COR-L47 (cell line): ENCODE results near the gene TMEM135.
"Not testable (repeated sequence)": the region's sequence is repeated elsewhere in the genome, so short reads cannot be mapped to it uniquely, and the experiment has no call there.

Experiments
- DNase-seq: peaks from one replicate; lab custom pipeline; 2025; lab: John Stamatoyannopoulos, UW

Gene TMEM135

DNA sequence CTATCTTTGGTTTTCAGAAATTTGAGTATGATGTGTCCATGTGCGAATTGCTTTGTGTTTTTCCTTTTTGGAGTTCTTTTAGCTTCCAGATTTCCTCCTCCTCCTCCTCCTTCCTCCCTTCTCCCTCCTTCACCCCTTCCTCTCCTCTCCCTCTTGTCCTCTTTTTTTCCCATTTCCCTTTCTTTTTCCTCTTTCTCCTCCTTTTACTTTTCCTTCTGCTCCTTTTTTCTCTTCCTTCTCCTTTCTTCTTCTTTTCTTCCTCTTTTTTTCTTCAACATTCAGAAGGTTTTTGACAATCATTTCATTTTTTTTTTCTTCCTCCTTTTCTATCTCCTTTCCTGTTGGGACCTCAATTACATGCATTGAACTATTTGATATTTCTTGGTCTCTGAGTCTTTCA is 104.9 kb downstream of the TMEM135 start:
- no peak for DNase-seq

DNA sequence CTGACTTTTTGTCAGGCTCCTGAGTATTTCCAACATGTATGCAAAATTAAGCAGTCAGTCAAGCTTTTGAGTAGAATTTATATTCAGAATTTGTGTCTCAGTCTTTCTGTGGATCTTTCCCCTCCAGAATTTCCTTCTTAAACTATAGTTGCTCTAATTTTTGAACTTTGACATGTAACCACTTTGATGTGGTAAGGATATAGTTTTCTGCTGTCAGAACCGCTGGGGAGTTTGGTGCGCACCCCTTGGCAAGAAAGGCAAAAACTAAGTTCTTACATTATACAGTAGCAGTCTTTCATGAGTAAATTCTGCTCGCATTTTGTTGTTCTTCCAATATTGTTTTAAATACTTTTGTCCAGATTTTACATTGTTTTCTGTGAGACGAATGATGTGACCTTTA is 105.9 kb downstream of the TMEM135 start:
- no peak for DNase-seq

DNA sequence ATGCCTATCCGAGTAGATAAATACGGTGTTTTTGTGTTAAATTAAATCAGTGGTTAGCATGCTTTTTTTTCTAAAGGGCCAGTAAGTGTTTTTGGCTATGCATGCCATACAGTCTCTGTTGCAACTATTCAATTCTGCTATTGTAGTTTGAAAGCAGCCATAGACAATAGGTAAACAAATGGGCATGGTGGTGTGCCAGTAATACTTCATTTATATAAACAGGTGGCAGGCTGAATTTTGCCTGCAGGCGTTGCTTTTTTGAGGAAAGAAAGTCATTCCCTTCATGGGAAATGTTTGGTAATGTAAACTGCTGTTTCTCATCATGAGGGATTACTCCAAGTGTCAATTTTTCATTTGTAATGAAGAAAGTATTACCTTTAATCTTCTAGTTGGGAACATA is 106.5 kb downstream of the TMEM135 start:
- peak; percentile 52 for DNase-seq

DNA sequence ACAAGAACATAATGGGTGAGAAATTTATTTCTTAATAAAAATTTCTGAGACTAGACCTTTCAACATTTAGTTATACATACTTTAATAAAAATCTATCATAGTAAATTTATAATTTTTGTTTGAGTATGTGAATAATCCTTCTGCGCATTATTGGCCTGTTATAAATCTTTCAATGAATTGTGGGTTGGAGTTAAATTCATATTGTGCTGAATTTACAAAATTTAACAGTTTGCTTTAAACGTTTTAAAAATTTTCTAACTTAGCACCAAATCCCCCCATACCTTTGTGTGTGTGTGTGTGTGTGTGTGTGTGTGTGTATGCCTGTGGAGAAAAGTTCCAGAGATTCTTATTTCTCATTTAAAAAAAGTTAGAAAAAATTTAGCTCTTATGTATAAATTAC is 111.0 kb downstream of the TMEM135 start:
- DNase-seq, result no peak

DNA sequence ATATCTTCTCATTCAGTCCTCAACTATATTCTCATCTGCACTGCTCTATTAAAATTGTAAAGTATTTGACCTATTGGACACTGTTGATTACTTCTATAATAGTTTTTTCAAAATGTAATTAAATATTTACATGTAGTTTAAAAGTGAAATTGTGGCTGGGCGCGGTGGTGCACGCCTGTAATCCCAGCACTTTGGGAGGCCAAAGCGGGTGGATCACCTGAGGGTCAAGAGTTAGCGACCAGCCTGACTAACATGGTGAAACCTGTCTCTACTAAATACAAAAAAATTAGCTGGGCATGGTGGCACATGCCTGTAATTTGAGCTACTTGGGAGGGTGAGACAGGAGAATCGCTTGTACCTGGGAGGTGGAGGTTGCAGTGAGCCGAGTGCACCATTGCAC is 112.0 kb downstream of the TMEM135 start:
- DNase-seq, result not testable (repeated sequence)

DNA sequence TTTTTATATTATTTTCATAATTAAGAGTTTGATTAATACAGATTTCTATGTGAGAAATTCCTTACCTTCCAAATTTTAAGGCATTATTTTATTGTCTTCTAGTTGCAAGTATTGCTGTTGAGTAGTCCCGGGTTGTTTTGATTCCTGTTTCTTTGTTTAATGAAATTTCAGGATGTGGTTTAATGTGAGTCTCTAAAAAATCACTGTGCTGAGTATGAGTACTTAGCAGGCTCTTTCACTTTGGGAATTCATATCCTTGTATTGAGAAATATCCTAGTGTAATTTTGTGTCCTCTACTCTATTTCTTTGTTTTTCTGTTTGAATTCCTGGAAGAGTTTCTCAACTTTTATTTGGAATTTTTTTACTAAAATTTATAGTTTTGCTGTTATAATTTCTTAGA is 113.2 kb downstream of the TMEM135 start:
- no peak for DNase-seq

DNA sequence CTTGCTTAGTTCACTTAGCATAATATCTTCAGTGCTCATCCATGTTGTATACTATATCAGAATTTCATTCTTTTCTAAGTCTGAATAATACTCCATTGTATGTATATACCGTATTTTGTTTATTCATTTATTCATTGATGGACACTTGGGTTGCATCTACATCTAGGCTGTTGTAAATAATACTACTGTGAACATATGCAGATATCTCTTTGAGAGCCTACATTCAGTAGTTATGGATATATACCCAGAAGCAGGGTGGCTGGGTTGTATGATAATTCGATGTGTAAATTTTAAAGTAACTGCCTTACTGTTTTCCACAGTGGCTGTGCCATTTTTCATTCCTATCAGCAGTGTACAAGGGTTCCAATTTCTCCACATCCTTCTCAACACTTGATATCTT is 116.5 kb downstream of the TMEM135 start:
- DNase-seq, result no peak

DNA sequence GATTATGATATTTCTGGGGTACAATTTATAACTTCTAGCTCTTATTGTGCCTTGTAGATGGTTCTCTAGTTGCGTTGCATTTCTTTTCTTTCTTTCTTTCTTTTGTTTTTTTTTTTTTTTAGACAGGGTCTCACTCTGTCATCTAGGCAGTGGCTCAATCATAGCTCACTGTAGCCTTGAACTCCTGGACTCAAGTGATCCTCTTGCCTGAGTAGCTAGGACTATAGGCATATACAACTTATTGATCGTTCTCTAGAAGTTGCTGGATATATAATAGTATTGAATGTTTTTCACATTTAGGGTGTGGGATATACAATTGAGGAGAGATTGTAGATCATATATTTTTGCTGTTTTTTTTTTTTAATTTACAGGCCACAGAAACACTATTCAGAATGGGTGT is 119.2 kb downstream of the TMEM135 start:
- no peak for DNase-seq

DNA sequence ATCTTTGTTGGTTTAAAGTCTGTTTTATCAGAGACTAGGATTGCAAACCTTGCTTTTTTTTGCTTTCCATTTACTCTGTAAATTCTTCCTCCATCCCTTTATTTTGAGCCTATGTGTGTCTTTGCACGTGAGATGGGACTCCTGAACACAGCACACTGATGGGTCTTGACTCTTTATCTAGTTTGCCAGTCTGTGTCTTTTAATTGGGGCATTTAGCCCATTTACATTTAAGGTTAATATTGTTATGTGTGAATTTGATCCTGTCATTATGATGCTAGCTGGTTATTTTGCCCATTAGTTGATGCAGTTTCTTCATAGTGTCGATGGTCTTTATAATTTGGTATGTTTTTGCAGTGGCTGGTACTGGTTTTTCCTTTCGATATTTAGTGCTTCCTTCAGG is 131.3 kb downstream of the TMEM135 start:
- DNase-seq, result not testable (repeated sequence)

DNA sequence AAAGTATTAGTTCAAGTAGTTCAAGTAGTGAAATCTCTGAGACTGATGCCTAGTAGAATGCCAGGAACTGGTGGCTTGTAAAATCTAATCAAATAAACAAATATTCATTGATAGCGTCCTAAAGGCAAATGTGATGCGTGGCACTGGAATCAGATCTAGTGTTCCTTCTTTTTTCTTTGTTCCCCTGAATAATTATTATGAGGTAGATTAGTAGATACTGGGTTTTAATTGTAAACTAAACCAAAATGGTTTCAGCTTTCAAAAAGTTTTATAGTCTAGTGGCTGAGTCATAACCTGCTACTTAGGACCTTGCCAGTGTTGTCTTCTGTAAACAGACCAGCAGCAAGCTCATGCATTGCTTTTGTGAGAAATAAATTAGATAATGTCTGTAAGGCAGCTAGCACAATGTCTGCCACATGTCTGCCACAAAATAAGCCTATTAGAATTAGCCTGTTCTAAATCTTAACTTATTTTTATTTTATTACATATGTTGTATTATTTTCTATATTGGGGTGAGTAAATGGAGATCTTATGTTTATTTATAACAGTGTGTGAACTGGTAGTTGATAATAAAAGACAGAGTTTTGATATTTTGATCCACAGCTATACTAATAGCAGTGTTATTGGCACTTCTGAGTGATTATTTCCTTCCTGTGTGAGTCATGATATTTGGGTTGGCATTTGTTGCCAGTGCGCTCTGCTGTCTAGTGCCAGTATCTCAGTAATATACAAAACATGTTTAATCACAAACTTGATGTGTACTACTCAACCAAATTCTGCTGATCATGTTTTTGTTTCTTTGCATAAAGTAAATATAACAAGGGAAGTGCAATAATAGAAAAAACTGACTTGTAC is 135.7 kb downstream of the TMEM135 start:
- no peak for DNase-seq

DNA sequence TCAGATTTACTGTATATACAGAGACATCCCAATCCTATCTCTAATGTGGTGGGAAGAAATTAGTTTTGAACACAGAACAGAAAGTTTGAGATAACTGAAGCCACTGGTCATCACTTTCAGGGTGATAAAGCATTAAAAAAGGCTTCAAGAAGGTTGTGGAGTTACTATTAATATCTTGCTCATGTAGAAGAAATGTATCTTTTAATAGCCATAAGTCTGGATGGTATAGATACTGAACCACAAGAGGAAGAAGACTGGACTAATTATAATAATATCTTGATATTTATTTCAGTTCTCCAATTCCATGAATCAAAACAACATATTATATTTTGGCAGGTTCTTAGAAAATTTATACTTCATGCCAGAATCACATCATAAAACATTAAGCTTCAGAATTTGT is 137.1 kb downstream of the TMEM135 start:
- DNase-seq, result no peak

DNA sequence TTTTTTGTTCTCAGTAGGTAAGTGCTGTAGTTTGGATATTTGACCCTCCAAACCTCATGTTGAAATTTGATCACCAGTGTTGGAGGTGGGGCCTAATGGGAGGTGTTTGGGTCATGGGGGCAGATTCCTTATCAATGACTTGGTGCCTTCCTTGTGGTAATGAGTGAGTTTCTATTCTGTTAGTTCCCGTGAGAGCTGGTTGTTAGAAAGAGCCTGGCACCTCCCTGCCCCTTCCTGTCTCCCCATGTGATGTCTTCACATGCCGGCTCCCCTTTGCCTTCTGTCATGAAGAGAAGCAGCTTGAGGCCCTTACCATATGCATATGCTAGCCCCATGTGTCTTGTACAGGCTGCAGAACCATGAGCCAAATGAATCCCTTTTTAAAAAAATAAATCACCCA is 138.3 kb downstream of the TMEM135 start:
- DNase-seq, result no peak

DNA sequence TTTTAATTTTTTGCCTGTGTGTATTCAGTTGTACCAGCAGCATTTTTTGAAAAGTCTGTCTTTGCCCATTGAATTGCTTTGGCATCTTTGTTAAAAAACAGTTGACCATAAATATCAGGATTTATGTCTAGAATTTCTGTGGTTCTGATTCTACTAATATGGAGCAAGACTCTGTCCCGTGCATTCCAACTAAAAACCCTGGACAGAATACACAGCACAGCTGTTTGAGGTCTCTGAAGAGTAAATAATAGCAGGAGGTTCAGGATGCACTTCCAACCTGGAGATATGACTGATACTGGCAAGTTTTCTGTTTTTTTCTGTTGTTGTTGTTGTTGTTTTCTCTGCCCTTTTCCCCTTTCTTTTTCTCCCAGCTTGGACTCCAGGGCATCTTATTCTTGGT is 141.9 kb downstream of the TMEM135 start:
- DNase-seq, result no peak

DNA sequence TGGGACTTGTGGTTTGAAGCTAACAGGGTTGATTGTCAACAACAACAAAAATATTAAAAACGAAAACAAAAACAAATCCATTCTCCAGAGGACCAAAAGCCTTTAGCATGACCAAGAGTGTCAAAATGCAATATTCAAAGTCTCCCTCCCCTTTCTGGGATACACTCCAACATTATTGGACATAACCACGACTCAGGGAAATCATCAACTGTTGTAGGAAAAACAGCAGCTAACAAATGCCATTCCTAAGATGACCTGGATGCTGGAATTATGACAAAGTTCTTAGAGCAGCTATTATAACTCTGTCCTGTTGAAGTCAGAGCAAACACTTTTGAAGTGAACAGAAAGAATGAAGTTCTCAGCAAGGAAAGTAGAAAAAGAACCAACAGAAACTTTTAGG is 143.0 kb downstream of the TMEM135 start:
- DNase-seq, result no peak

DNA sequence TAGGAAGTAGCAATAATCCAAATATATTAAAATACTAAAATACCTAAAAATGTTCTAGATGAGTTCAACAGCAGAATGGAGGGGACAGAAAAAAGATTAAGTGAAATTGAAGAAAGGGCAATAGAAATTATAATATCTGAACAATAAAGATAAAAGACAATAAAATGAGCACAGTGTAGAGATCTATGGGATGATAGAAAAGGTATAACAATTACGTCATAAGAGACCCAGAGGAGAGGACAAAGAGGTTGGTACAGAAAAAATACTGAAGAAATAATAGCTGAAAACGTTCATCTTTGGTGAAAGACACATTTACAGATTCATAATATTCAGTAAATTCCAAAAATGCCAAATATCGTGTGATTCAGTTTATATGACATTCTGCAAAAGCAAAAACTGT is 143.4 kb downstream of the TMEM135 start:
- DNase-seq, result no peak

DNA sequence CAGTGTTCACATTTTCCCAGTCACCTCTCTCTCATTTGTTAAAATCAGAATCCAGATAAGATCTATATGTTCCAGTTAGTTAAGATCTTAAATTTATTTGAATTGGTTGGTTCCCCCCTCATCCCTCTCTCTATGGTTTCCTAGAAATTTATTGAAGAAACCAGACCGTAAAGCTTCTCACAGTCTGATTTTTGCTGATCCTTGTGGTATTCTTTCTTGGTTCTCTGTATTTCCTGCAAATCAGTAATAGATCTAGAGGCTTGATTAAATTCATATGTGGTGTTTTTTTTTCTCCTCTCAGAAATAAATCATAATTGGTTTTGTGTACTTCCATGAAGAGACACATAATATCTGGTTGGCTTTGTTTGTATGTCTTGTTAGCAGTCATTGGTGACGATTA is 147.5 kb downstream of the TMEM135 start:
- DNase-seq, result no peak

DNA sequence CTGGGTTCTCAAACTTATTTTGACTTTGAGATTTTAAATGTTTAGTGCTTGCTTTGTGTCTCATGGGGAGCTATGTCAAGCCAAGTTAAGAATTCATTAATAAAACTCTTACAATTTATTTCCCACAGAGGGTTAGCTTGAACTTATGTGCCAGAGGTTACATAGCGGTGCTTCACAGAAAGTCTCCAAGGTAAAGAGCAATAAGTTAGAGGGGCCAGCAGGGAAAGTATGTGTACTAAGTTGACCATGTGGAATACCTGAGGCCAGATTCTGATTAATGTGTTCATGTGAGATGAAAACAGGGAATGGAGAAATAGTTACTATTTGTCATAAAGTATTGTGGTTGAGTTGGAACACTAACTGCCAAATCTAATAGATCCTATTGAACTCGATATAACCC is 149.3 kb downstream of the TMEM135 start:
- no peak for DNase-seq

DNA sequence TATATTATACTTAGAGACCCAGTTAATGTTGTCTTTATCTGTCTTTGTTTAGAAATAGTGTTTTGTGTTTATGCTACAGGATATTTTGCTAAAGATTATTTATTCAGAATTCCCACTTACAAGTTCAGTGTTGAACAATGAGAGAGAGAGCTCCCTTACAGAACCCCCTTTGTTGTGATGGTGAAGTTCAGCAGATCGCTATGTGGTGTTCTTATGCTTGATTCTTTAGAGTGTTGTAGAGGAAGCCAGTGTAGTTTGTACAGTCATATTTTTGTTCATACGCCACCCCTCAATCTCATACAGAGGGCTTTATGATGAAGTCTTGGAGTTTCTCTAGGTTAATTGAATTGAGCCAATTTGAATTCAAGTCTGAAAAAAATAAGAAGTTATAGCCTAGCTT is 150.2 kb downstream of the TMEM135 start:
- no peak for DNase-seq

DNA sequence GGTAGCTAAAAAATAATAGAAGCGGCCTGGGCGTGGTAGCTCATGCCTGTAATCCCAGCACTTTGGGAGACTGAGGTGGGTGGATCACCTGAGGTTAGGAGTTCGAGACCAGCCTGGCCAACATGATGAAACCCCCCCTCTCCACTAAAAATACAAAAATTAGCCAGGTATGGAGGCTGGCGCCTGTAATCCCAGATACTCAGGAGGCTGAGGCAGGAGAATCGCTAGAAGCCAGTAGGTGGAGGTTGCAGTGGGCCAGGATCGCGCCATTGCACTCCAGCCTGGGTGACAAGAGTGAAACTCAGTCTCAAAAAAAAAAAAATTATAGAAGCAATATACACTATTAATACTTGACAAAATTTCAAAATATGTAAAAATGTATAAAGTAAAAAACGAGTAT is 150.7 kb downstream of the TMEM135 start:
- not testable (repeated sequence) for DNase-seq

DNA sequence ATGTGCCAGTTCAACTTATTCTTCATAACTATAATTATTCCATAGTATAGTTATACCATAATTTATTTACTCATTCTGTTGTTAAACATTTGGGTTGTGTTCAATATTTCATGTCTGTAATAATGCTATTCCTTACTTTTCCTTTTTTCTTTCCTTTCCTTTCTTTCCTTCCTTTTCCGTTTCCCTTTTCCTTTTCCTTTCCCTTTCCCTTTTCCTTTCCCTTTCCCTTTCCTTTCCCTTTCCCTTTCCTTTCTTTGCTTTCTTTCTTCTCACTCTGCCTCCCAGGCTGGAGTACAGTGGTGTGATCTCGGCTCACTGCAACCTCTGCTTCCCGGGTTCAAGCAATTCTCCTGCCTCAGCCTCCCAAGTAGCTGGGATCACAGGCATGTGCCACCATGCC is 151.2 kb downstream of the TMEM135 start:
- DNase-seq, result not testable (repeated sequence)

DNA sequence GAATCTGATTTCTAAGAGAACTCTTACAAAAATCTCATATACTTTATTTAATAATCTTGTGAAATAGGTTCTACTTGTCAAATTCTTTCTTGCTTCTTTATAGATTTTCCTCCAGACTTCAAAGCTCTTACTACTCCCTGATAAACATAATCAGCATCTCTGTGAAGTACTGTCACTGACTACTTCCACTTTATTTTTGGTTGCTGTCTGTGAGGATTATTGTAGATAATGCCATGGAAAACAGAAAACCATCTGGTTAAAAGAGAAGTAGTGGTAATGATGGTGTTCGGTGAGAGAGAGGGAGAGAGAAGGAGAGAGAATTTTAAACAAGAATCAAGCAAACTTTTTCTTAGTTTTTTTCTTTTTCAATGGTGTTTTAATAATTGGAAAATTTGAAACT is 152.3 kb downstream of the TMEM135 start:
- no peak for DNase-seq

DNA sequence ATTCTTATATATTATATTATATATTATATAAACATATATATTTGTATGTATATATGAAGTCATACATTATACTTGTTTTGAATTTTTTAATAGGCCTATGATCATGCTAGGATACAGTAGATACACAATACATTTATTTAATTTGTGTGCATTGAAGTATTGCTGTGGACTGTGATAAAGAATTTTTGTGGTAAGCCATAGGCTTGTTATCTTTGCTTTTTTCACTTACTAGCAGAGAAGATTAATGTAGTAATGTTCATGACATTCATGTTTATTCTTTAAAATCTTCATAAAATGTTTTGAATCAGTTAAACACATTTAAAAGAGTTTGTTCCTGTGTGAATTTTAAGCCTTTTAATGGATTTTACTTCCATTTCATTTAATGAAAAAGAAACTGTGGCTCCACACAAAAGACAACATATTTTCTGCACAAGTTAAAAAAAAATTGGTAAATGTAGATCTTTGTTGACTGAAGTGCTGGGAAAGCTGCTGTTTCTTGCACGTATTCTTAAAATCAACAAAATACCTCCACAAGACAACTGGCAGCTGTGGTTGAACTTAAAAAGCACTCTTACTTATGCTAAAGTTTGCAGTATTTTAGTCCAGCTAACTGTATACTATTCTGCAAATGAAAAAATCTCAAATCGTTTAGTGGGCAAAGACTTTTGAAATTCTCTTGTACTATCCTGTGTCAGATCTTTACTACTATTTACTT is 156.2 kb downstream of the TMEM135 start:
- no peak for DNase-seq

DNA sequence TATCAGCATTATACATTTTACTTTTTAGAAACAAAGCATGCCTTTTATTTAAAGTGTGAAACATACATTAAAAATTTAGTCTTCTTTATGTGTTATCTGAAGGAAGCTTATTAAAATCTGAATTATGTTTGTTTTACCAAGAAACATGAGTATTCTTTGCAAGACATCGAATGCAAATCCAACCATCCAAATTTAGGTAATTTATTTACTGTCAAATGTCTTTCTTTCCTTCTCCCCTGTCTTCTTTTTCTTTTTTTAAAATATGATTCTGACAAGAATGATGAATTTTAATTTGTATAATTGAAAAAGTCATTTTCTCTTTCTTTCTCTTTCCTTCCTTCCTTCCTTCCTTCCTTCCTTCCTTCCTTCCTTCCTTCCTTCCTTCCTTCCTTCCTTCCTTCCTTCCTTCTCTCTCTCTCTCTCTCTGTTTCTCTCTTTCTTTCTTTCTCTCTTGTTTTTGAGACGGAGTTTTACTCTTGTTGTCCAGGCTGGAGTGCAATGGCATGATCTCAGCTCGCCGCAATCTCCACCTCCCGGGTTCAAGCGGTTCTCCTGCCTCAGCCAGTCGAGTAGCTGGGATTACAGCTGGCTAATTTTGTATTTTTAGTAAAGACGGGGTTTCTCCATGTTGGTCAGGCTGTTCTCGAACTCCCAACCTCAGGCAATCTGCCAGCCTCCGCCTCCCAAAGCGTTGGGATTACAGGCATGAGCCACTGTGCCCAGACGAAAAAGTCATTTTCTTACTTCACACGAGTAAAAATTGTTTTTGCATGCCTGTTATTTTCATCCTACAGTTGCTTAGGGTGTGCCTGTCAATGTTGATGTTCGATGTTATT is 157.5 kb downstream of the TMEM135 start:
- no peak for DNase-seq
